HT-29 (cell line): Measurements from ENCODE around the gene GAL3ST2. TPM values are rescaled to one million over a fixed set of nuclear protein-coding genes. Genes with fewer than 3 reads are reported as not detected.
"Not testable (repeated sequence)": the region's sequence is repeated elsewhere in the genome, so short reads cannot be mapped to it uniquely, and the experiment has no call there.

ENCODE experiments used
- DNase-seq: peaks from one replicate; pipeline ENCODE4 v3.0.0-alpha.2; 2015; ENCODE audit warnings: low spot score
- total RNA-seq: library from RNA; depleted of rRNA; stranded (reverse); fragments of >200 nt; shearing (Covaris generic); gene quantifications from 2 replicates; pipeline ENCODE4 v1.2.3, GENCODE V29; 2014

Gene GAL3ST2
- total RNA-seq, 1 experiment from 2014 or later = not detected

- no peak for DNase-seq
Observed at GRCh38 chr2:241808721-241809382, 32.2 kb downstream of the GAL3ST2 start, which contains the start of gene NEU4. Gene NEU4, plus strand, starts transcription at chr2:241809193. Its CDS starts 5,292 bp downstream, at chr2:241814485.

- no peak for DNase-seq
Observed at GRCh38 chr2:241809383-241810306, 33.0 kb downstream of the GAL3ST2 start.

GRCh38 chr2:241810307-241811200 is 33.9 kb downstream of the GAL3ST2 start:
- DNase-seq = no peak

GRCh38 chr2:241811201-241811951 is 34.8 kb downstream of the GAL3ST2 start:
- no peak for DNase-seq

GRCh38 chr2:241811952-241812729 is 35.5 kb downstream of the GAL3ST2 start:
- DNase-seq = no peak

GRCh38 chr2:241812730-241813643 is 36.4 kb downstream of the GAL3ST2 start:
- no peak for DNase-seq

- DNase-seq = no peak
Observed at GRCh38 chr2:241813644-241814392, 37.2 kb downstream of the GAL3ST2 start.

- DNase-seq = no peak
Observed at GRCh38 chr2:241814393-241814642, 37.7 kb downstream of the GAL3ST2 start.

GRCh38 chr2:241814643-241815476 is 38.2 kb downstream of the GAL3ST2 start:
- DNase-seq = no peak

- DNase-seq = no peak
Observed at GRCh38 chr2:241815477-241816430, 39.1 kb downstream of the GAL3ST2 start.

GRCh38 chr2:241816431-241817121 is 40.0 kb downstream of the GAL3ST2 start:
- DNase-seq = no peak

GRCh38 chr2:241817126-241817820 is 40.7 kb downstream of the GAL3ST2 start:
- DNase-seq = no peak

- DNase-seq = not testable (repeated sequence)
Observed at GRCh38 chr2:241817821-241818215, 41.2 kb downstream of the GAL3ST2 start.

GRCh38 chr2:241818229-241818942 is 41.8 kb downstream of the GAL3ST2 start:
- no peak for DNase-seq

GRCh38 chr2:241818943-241819270 is 42.3 kb downstream of the GAL3ST2 start:
- no peak for DNase-seq
